HG02763 (cell line): ENCODE measurements around the gene TAS2R9.
"Not testable (repeated sequence)": the region's sequence is repeated elsewhere in the genome, so short reads cannot be mapped to it uniquely, and the experiment has no call there.

Experiments used
- ATAC-seq: cut with Tn5 transposase; IDR thresholded peaks from one replicate; pipeline ENCODE4 v1.9.1; 2021; ENCODE audit warnings: mild to moderate bottlenecking, moderate library complexity; ENCODE audit not compliant: unreplicated experiment

TAS2R9 gene

GRCh38 chr12:10810068-10810467 is at the start of gene TAS2R9:
TSS of gene TAS2R9 (minus strand) at chr12:10810168. CDS start at chr12:10810075, 93 bp downstream.
- ATAC-seq: no peak

- ATAC-seq: no peak
These were observed 45.8 kb upstream of the TAS2R9 start for GRCh38 chr12:10855807-10856206.

GRCh38 chr12:10853776-10854175 is 43.8 kb upstream of the TAS2R9 start:
- no peak for ATAC-seq

- no peak for ATAC-seq
These were observed 41.4 kb upstream of the TAS2R9 start for GRCh38 chr12:10851243-10851858.

GRCh38 chr12:10849425-10849878 is 39.5 kb upstream of the TAS2R9 start, which contains the start of gene PRR4:
TSS of gene PRR4 (minus strand) at chr12:10849475. CDS start at chr12:10849437, 38 bp downstream.
- ATAC-seq: no peak

GRCh38 chr12:10847744-10848143 is 37.8 kb upstream of the TAS2R9 start:
- ATAC-seq: no peak

GRCh38 chr12:10842862-10843261 is 32.9 kb upstream of the TAS2R9 start:
- no peak for ATAC-seq

GRCh38 chr12:10838461-10838860 is 28.5 kb upstream of the TAS2R9 start:
- ATAC-seq: no peak

GRCh38 chr12:10829994-10830393 is 20.0 kb upstream of the TAS2R9 start:
- no peak for ATAC-seq

- ATAC-seq: no peak
These were observed 16.3 kb upstream of the TAS2R9 start, which contains the start of gene TAS2R10 for GRCh38 chr12:10826258-10826657. TSS of gene TAS2R10 (minus strand) at chr12:10826358. CDS start at chr12:10826269, 89 bp downstream.

GRCh38 chr12:10824957-10825356 is 15.0 kb upstream of the TAS2R9 start:
- no peak for ATAC-seq

GRCh38 chr12:10811883-10812536 is 2.0 kb upstream of the TAS2R9 start:
- no peak for ATAC-seq

- no peak for ATAC-seq
These were observed 2.8 kb downstream of the TAS2R9 start, which contains the start of gene TAS2R8 for GRCh38 chr12:10807186-10807585. TSS of gene TAS2R8 (minus strand) at chr12:10807286. CDS start at chr12:10806980, 306 bp downstream.

- ATAC-seq: no peak
These were observed 7.4 kb downstream of the TAS2R9 start, which contains the start of gene TAS2R7 for GRCh38 chr12:10802587-10802986. TSS of gene TAS2R7 (minus strand) at chr12:10802627. CDS start at chr12:10802570, 57 bp downstream.

- no peak for ATAC-seq
These were observed 8.2 kb downstream of the TAS2R9 start for GRCh38 chr12:10801741-10802140.

- ATAC-seq: no peak
These were observed 15.7 kb downstream of the TAS2R9 start for GRCh38 chr12:10794222-10794621.

- ATAC-seq: not testable (repeated sequence)
These were observed 18.2 kb downstream of the TAS2R9 start for GRCh38 chr12:10791769-10792168.

- no peak for ATAC-seq
These were observed 26.7 kb downstream of the TAS2R9 start for GRCh38 chr12:10783252-10783651.

GRCh38 chr12:10779103-10779502 is 30.9 kb downstream of the TAS2R9 start:
- no peak for ATAC-seq

GRCh38 chr12:10771132-10771733 is 38.7 kb downstream of the TAS2R9 start:
- no peak for ATAC-seq

- ATAC-seq: no peak
These were observed 50.3 kb downstream of the TAS2R9 start for GRCh38 chr12:10759657-10760056.
